IMR-90 (cell line): Measurements from ENCODE around the gene PDXK. TPM values are rescaled to one million over a fixed set of nuclear protein-coding genes. Genes with fewer than 3 reads are reported as not detected.

Experiments
- ATAC-seq: fragments of 200-7000 bp; cut with Tn5 transposase; 2 replicates; pipeline ENCODE4 v1.9.1; 2020; ENCODE audit warnings: low read depth, mild to moderate bottlenecking, moderate library complexity
- BruUV-seq: library from RNA; stranded (reverse); fragments of 400-500 nt; replicated peaks from 2 replicates; lab custom pipeline; 2021; lab: Mats Ljungman, UMichigan
- CTCF ChIA-PET: fragments of 300-600 bp; formaldehyde crosslinking; extraction: SDS; loops from one replicate; lab custom pipeline; 2021; ENCODE audit warnings: antibody characterized with exemption; lab: Yijun Ruan, JAX
- POLR2A ChIA-PET: fragments of 300-600 bp; sonication (Branson Sonifier 250); formaldehyde crosslinking; loops from one replicate; lab custom pipeline; 2022; ENCODE audit warnings: antibody characterized with exemption; ENCODE audit not compliant: unreplicated experiment; lab: Charles Lee
- DNase-seq: peaks from one replicate; pipeline ENCODE4 v3.0.0; 2013
- H2AFZ ChIP-seq: replicated peaks from 2 replicates; pipeline ENCODE3; 2013; ENCODE audit warnings: low read length, mild to moderate bottlenecking; ENCODE audit not compliant: poor library complexity
- H2AK5ac ChIP-seq: 2 replicates; pipeline ENCODE4 v1.6.1; 2013; ENCODE audit warnings: low read depth, low read length, inconsistent platforms
- H2AK9ac ChIP-seq: replicated peaks from 2 replicates; pipeline ENCODE3; 2013; ENCODE audit warnings: mild to moderate bottlenecking, low read depth, low read length, moderate library complexity; ENCODE audit not compliant: poor library complexity
- H2BK120ac ChIP-seq: 2 replicates; pipeline ENCODE4 v1.6.1; 2013; ENCODE audit warnings: low read depth, low read length, inconsistent platforms
- H2BK15ac ChIP-seq: 3 replicates; pipeline ENCODE4 v1.6.1; 2013; ENCODE audit warnings: low read depth, low read length, inconsistent platforms
- H2BK20ac ChIP-seq: 2 replicates; pipeline ENCODE4 v1.6.1; 2013; ENCODE audit warnings: low read depth, mild to moderate bottlenecking, inconsistent platforms, low read length, moderate library complexity
- H2BK5ac ChIP-seq: 2 replicates; pipeline ENCODE4 v1.6.1; 2013; ENCODE audit warnings: mild to moderate bottlenecking, low read depth, low read length, inconsistent platforms; ENCODE audit not compliant: poor library complexity, severe bottlenecking
- H3K14ac ChIP-seq: replicated peaks from 2 replicates; pipeline ENCODE4 v1.6.1; 2013; ENCODE audit warnings: low read depth, low read length, inconsistent platforms
- H3K18ac ChIP-seq: 2 replicates; pipeline ENCODE4 v1.6.1; 2013; ENCODE audit warnings: low read depth, low read length, control low read depth
- H3K23ac ChIP-seq: 2 replicates; pipeline ENCODE4 v1.6.1; 2013; ENCODE audit warnings: low read depth, low read length, inconsistent platforms
- H3K27ac ChIP-seq: 2 replicates; pipeline ENCODE4 v1.5.1; 2013; ENCODE audit warnings: mild to moderate bottlenecking, control low read depth, low read length; ENCODE audit not compliant: insufficient read depth
- H3K27me3 ChIP-seq: 2 replicates; pipeline ENCODE4 v1.6.1; 2013; ENCODE audit warnings: low read length; ENCODE audit not compliant: control insufficient read depth, insufficient read depth
- H3K36me3 ChIP-seq: 2 replicates; pipeline ENCODE4 v1.6.1; 2013; ENCODE audit warnings: low read length, mixed read lengths; ENCODE audit not compliant: control insufficient read depth, insufficient read depth
- H3K4ac ChIP-seq: 2 replicates; pipeline ENCODE4 v1.6.1; 2013; ENCODE audit warnings: low read depth, low read length, inconsistent platforms
- H3K4me1 ChIP-seq: 2 replicates; pipeline ENCODE4 v1.6.1; 2013; ENCODE audit warnings: low read length, mixed read lengths; ENCODE audit not compliant: control insufficient read depth, insufficient read depth
- H3K4me2 ChIP-seq: 2 replicates; pipeline ENCODE4 v1.6.1; 2013; ENCODE audit warnings: low read depth, mild to moderate bottlenecking, control low read depth, low read length, moderate library complexity
- H3K4me3 ChIP-seq: 2 replicates; pipeline ENCODE4 v1.5.1; 2013; ENCODE audit warnings: low read depth, mild to moderate bottlenecking, control low read depth, low read length, moderate library complexity; ENCODE audit not compliant: insufficient read depth
- H3K56ac ChIP-seq: 2 replicates; pipeline ENCODE4 v1.6.1; 2013; ENCODE audit warnings: low read length, inconsistent platforms; ENCODE audit not compliant: insufficient read depth; ENCODE audit errors: extremely low read depth
- H3K79me1 ChIP-seq, 2 experiments: 2 replicates each; pipeline ENCODE4 v1.6.1; 2013; ENCODE audit warnings: low read length in 2 of 2, inconsistent platforms in 1 of 2, low read depth in 1 of 2
- H3K9ac ChIP-seq: 2 replicates; pipeline ENCODE4 v1.6.1; 2013; ENCODE audit warnings: low read depth, low read length, control low read depth
- H3K9me1 ChIP-seq: 2 replicates; pipeline ENCODE4 v1.6.1; 2013; ENCODE audit warnings: low read length, inconsistent platforms; ENCODE audit not compliant: insufficient read depth
- H3K9me3 ChIP-seq: 2 replicates; pipeline ENCODE4 v1.6.1; 2013; ENCODE audit warnings: low read length; ENCODE audit not compliant: control insufficient read depth, insufficient read depth
- H4K20me1 ChIP-seq: 2 replicates; pipeline ENCODE4 v1.6.1; 2013; ENCODE audit warnings: low read length, inconsistent platforms; ENCODE audit not compliant: insufficient read depth
- H4K5ac ChIP-seq: 2 replicates; pipeline ENCODE4 v1.6.1; 2013; ENCODE audit warnings: mild to moderate bottlenecking, low read depth, low read length, control low read depth
- H4K8ac ChIP-seq, 2 experiments: 2 replicates each; pipeline ENCODE4 v1.6.1; 2013; ENCODE audit warnings: low read depth in 2 of 2, low read length in 2 of 2, control low read depth in 1 of 2, inconsistent platforms in 1 of 2
- H4K91ac ChIP-seq: 2 replicates; pipeline ENCODE4 v1.6.1; 2013; ENCODE audit warnings: low read depth, low read length, inconsistent platforms; ENCODE audit not compliant: insufficient read depth
- CHD1 ChIP-seq: IDR thresholded peaks from 2 replicates; pipeline ENCODE4 v1.6.1; 2012; ENCODE audit warnings: low read depth, low read length, improper control_type of control experiment
- MAFK ChIP-seq: IDR thresholded peaks from 2 replicates; pipeline ENCODE4 v1.6.1; 2012; ENCODE audit warnings: low read depth, low read length, improper control_type of control experiment
- MAZ ChIP-seq: IDR thresholded peaks from 2 replicates; pipeline ENCODE4 v1.6.1; 2012; ENCODE audit warnings: low read depth, mild to moderate bottlenecking, low read length, improper control_type of control experiment, moderate library complexity, borderline replicate concordance
- MXI1 ChIP-seq: IDR thresholded peaks from 2 replicates; pipeline ENCODE4 v1.6.1; 2012; ENCODE audit warnings: low read depth, mild to moderate bottlenecking, low read length, moderate library complexity, borderline replicate concordance
- RFX5 ChIP-seq: IDR thresholded peaks from 2 replicates; pipeline ENCODE4 v1.8.0; 2012; ENCODE audit warnings: low read depth, mild to moderate bottlenecking, low read length, moderate library complexity
- WGBS, 2 experiments: methylation state at CpG; one replicate each; pipeline versions ENCODE4 v1.1.5 to v1.1.7; 2013; ENCODE audit warnings: missing lambda C conversion rate in 2 of 2; ENCODE audit not compliant: insufficient read length in 1 of 2; ENCODE audit errors: extremely low coverage in 2 of 2; 5-methylcytosine and 5-hydroxymethylcytosine counted together
- dilution Hi-C: fragments of 300-500 bp; cut with HindIII; formaldehyde crosslinking; loops from one replicate; pipeline ENCODE4 v1.14.3; 2018; ENCODE audit warnings: low sequenced_read_pairs; ENCODE audit not compliant: unreplicated experiment
- in situ Hi-C: fragments of 300-500 bp; cut with MboI; formaldehyde crosslinking; loops from 3 replicates; pipeline ENCODE4 v1.14.3; 2019; ENCODE audit warnings: low sequenced_read_pairs, inconsistent platforms, mixed read lengths
- intact Hi-C: fragments of 100-400 bp; cut with micrococcal nuclease; formaldehyde crosslinking; loops from 2 replicates; pipeline ENCODE4 v1.10.0; 2022
- polyA plus RNA-seq, 3 experiments: library from polyadenylated mRNA; depleted of rRNA; stranded (reverse); fragments of >200 nt; gene quantifications; 2 replicates each; pipeline ENCODE4 v1.2.3, GENCODE V29; 2012; ENCODE audit warnings: low replicate concordance in 1 of 3
- total RNA-seq: library from RNA; depleted of rRNA; stranded (reverse); fragments of >200 nt; gene quantifications from 2 replicates; pipeline ENCODE4 v1.2.3, GENCODE V29; 2012
- TF ChIP-seq, protein P1 (sequence below): conservative IDR thresholded peaks from 2 replicates; pipeline ENCODE4 v1.5.1; 2012; ENCODE audit warnings: mild to moderate bottlenecking, low read depth, low read length, improper control_type of control experiment
- TF ChIP-seq, protein P2 (sequence below): fragments of 150-350 bp; IDR thresholded peaks from 2 replicates; pipeline ENCODE4 v1.6.1; 2017; ENCODE audit warnings: mild to moderate bottlenecking, antibody characterized with exemption, low read length, low read depth
- TF ChIP-seq, protein P3 (sequence below): fragments of 150-350 bp; IDR thresholded peaks from 2 replicates; pipeline ENCODE4 v1.6.1; 2016; ENCODE audit warnings: low read depth, mild to moderate bottlenecking, low read length, moderate library complexity, borderline replicate concordance

PDXK gene
- total and polyA plus RNA-seq, 2 of the 4 experiments (the other 2 are of a cell fraction), result 155 to 312 TPM

DNA sequence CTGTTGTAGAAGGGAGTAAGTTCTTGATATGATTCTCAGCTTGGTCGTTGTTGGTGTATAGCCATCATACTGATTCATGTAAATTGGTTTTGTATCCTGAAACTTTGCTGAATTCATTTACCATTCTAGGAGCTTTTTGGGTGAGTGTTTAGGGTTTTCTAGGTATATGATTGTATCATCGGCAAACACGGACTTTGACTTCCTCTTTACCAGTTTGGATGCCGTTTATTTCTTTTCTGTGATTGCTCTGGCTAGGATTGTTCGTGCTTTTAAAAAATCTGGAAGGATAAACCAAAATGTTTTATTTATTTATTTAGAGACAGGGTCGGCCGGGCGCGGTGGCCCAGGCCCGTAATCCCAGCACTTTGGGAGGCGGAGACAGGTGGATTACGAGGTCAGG, 39.0 kb upstream of the PDXK start:
- Histone ChIP-seq H2AK5ac (no peak overlapping the region), H2BK120ac (no peak overlapping the region), H2BK15ac (no peak overlapping the region), H4K5ac (no peak overlapping the region), H4K91ac (no peak overlapping the region), H2AK9ac (no peak overlapping the region), H4K8ac (no peak overlapping the region), H3K14ac (no peak overlapping the region), H3K23ac (no peak overlapping the region), H2BK20ac (no peak overlapping the region), H3K4me2 (no peak overlapping the region), H3K56ac (no peak overlapping the region), H3K27me3 (no peaks in the 10 kb centered on the region), H3K4ac (no peak overlapping the region), H3K18ac (no peak overlapping the region), H3K4me3 (no peak overlapping the region), H3K36me3 (peaks cover 35% of the 10 kb centered on the region), H3K4me1 (no peaks in the 10 kb centered on the region), H3K27ac (no peak overlapping the region), H3K9me1 (peaks cover 3% of the 10 kb centered on the region; the same call in 1 of the 2 replicates), H2BK5ac (no peak overlapping the region), H4K20me1 (no peaks in the 10 kb centered on the region), H3K9me3 (no peaks in the 10 kb centered on the region), H2AFZ (no peak overlapping the region), H3K9ac (no peak overlapping the region), H3K79me1 (peaks cover 6 to 20% of the 10 kb centered on the region in 2 experiments; a peak in 3 of 4 replicates)
- in situ Hi-C loops, result no loop called here
- BruUV-seq, result no TSS peak
- DNase-seq (no peak), ATAC-seq (no peak)
- ChIA-PET CTCF (no interaction called here), POLR2A (no interaction called here)
- dilution Hi-C loops, result no loop called here
- no CpG with 5 or more reads among the region's 12 CpGs for WGBS, 2 experiments
- intact Hi-C loops, result no loop called here
- TF ChIP-seq MAZ, result no peak
- TF ChIP-seq, protein P1, sequence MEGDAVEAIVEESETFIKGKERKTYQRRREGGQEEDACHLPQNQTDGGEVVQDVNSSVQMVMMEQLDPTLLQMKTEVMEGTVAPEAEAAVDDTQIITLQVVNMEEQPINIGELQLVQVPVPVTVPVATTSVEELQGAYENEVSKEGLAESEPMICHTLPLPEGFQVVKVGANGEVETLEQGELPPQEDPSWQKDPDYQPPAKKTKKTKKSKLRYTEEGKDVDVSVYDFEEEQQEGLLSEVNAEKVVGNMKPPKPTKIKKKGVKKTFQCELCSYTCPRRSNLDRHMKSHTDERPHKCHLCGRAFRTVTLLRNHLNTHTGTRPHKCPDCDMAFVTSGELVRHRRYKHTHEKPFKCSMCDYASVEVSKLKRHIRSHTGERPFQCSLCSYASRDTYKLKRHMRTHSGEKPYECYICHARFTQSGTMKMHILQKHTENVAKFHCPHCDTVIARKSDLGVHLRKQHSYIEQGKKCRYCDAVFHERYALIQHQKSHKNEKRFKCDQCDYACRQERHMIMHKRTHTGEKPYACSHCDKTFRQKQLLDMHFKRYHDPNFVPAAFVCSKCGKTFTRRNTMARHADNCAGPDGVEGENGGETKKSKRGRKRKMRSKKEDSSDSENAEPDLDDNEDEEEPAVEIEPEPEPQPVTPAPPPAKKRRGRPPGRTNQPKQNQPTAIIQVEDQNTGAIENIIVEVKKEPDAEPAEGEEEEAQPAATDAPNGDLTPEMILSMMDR, result no peak
- TF ChIP-seq, protein P2, sequence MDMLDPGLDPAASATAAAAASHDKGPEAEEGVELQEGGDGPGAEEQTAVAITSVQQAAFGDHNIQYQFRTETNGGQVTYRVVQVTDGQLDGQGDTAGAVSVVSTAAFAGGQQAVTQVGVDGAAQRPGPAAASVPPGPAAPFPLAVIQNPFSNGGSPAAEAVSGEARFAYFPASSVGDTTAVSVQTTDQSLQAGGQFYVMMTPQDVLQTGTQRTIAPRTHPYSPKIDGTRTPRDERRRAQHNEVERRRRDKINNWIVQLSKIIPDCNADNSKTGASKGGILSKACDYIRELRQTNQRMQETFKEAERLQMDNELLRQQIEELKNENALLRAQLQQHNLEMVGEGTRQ, result no peak
- TF ChIP-seq MXI1, result no peak
- no peak for TF ChIP-seq MAFK
- TF ChIP-seq, protein P3, sequence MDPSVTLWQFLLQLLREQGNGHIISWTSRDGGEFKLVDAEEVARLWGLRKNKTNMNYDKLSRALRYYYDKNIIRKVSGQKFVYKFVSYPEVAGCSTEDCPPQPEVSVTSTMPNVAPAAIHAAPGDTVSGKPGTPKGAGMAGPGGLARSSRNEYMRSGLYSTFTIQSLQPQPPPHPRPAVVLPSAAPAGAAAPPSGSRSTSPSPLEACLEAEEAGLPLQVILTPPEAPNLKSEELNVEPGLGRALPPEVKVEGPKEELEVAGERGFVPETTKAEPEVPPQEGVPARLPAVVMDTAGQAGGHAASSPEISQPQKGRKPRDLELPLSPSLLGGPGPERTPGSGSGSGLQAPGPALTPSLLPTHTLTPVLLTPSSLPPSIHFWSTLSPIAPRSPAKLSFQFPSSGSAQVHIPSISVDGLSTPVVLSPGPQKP, result no peak
- TF ChIP-seq CHD1, result no peak
- TF ChIP-seq RFX5, result no peak
